ENCODE data around the gene EEF1A2.
"Not testable (repeated sequence)": the region's sequence is repeated elsewhere in the genome, so short reads cannot be mapped to it uniquely, and the experiment has no call there.

The EEF1A2 gene

GRCh38 chr20:63520504-63520933, 21.6 kb upstream of the EEF1A2 start, which contains the start of gene PPDPF:
Gene PPDPF, plus strand, starts transcription at chr20:63520765. Its CDS starts 544 bp downstream, at chr20:63521309.
- peaks cover 2 to 16% (median 9%) of the 10 kb centered on the region in 4 experiments for H3K36me3 ChIP-seq (ENCODE audit: control insufficient read depth in 4 of 4, insufficient read depth in 4 of 4, low read length in 3 of 4)
- under 1% methylated on average over 59 of the region's 64 CpGs for WGBS (ENCODE audit: insufficient coverage)
- POLR2A ChIA-PET = interaction anchor here (0.6 to 2.0 kb wide), 2 partner anchors 12 to 24 kb away, joined by 3 to 7 read pairs; no protein-coding TSS in a partner anchor
- CTCF ChIA-PET = interaction anchor here (1.0 to 4.7 kb wide), 6 partner anchors 10 to 84 kb away, joined by 3 to 31 read pairs (median 8); partner anchors contain the start of gene PTK6
- peaks cover 0 to 11% (median 6%) of the 10 kb centered on the region in 5 experiments for H3K9me3 ChIP-seq (ENCODE audit: control extremely low read depth in 1 of 5, control insufficient read depth in 4 of 5, insufficient read depth in 2 of 5, low read depth in 1 of 5, low read length in 4 of 5)
- peak within 1 kb of the TSS in 1 of 2 experiments; percentile 64 for H3K27ac ChIP-seq (ENCODE audit: insufficient read depth in 1 of 2, low read depth in 1 of 2, low read length in 2 of 2, poor library complexity in 1 of 2, severe bottlenecking in 2 of 2)
- DNase-seq = peak; percentile 74 to 88 (median 88)
- no peaks in the 10 kb centered on the region for H3K27me3 ChIP-seq (replicated peaks in 2 of 5; ENCODE audit: control insufficient read depth in 4 of 5, insufficient read depth in 5 of 5, low read length in 4 of 5)
- peaks cover 0 to 28% (median 21%) of the 10 kb centered on the region in 4 experiments for H3K4me1 ChIP-seq (ENCODE audit: control extremely low read depth in 1 of 4, control insufficient read depth in 4 of 4, insufficient read depth in 4 of 4, low read length in 3 of 4)
- H3K4me3 ChIP-seq (ENCODE audit: control insufficient read depth in 1 of 7, extremely low read depth in 1 of 7, insufficient read depth in 4 of 7, low read depth in 2 of 7, low read length in 6 of 7) = peak within 1 kb of the TSS; percentile 52 to 83 (median 76)

- H3K27me3 ChIP-seq (replicated peaks in 2 of 5; ENCODE audit: control insufficient read depth in 4 of 5, insufficient read depth in 5 of 5, low read length in 4 of 5) = no peaks in the 10 kb centered on the region
These were observed 21.0 kb upstream of the EEF1A2 start for GRCh38 chr20:63519668-63520503.

GRCh38 chr20:63518946-63519667, 20.2 kb upstream of the EEF1A2 start:
- ChIA-PET CTCF (interaction anchor here (4.7 to 4.8 kb wide), 2 partner anchors 18 to 22 kb away, joined by 16 to 31 read pairs; partner anchors contain the start of gene PTK6), POLR2A (interaction anchor here (0.6 kb wide), 1 partner anchor 293 kb away, joined by 4 read pairs; no protein-coding TSS in a partner anchor)
- H3K9me3 ChIP-seq (ENCODE audit: control extremely low read depth in 1 of 5, control insufficient read depth in 4 of 5, insufficient read depth in 2 of 5, low read depth in 1 of 5, low read length in 4 of 5) = peaks cover 0 to 15% (median 8%) of the 10 kb centered on the region in 5 experiments
- H3K4me1 ChIP-seq (ENCODE audit: control extremely low read depth in 1 of 4, control insufficient read depth in 4 of 4, insufficient read depth in 4 of 4, low read length in 3 of 4) = peaks cover 0 to 28% (median 21%) of the 10 kb centered on the region in 4 experiments
- no peak overlapping the region for H3K27ac ChIP-seq (ENCODE audit: insufficient read depth in 1 of 2, low read depth in 1 of 2, low read length in 2 of 2, poor library complexity in 1 of 2, severe bottlenecking in 2 of 2)
- WGBS (ENCODE audit: insufficient coverage) = 83% methylated on average over 32 of the region's 32 CpGs
- H3K36me3 ChIP-seq (ENCODE audit: control insufficient read depth in 4 of 4, insufficient read depth in 4 of 4, low read length in 3 of 4) = peaks cover 2 to 16% (median 9%) of the 10 kb centered on the region in 4 experiments
- H3K4me3 ChIP-seq (ENCODE audit: control insufficient read depth in 1 of 7, extremely low read depth in 1 of 7, insufficient read depth in 4 of 7, low read depth in 2 of 7, low read length in 6 of 7) = peak overlapping the region in 4 of 7 experiments; percentile 53 to 83 (median 76)
- H3K27me3 ChIP-seq (replicated peaks in 2 of 5; ENCODE audit: control insufficient read depth in 4 of 5, insufficient read depth in 5 of 5, low read length in 4 of 5) = no peaks in the 10 kb centered on the region
- no peak for DNase-seq

More at GRCh38 chr20:63519668-63520503, 21.0 kb upstream of the EEF1A2 start:
- DNase-seq = peak; percentile 59 to 77 (median 67)
- ChIA-PET POLR2A (interaction anchor here (2.0 kb wide), 1 partner anchor 23 kb away, joined by 7 read pairs; no protein-coding TSS in a partner anchor), CTCF (interaction anchor here (1.0 to 4.8 kb wide), 6 partner anchors 11 to 78 kb away, joined by 4 to 31 read pairs (median 12); partner anchors contain the start of gene PTK6)
- Histone ChIP-seq H3K4me3 (ENCODE audit: control insufficient read depth in 1 of 7, extremely low read depth in 1 of 7, insufficient read depth in 4 of 7, low read depth in 2 of 7, low read length in 6 of 7) (peak overlapping the region; percentile 35 to 83 (median 76)), H3K9me3 (ENCODE audit: control extremely low read depth in 1 of 5, control insufficient read depth in 4 of 5, insufficient read depth in 2 of 5, low read depth in 1 of 5, low read length in 4 of 5) (peaks cover 0 to 11% (median 6%) of the 10 kb centered on the region in 5 experiments), H3K27ac (ENCODE audit: insufficient read depth in 1 of 2, low read depth in 1 of 2, low read length in 2 of 2, poor library complexity in 1 of 2, severe bottlenecking in 2 of 2) (no peak overlapping the region), H3K36me3 (ENCODE audit: control insufficient read depth in 4 of 4, insufficient read depth in 4 of 4, low read length in 3 of 4) (peaks cover 2 to 16% (median 9%) of the 10 kb centered on the region in 4 experiments), H3K4me1 (ENCODE audit: control extremely low read depth in 1 of 4, control insufficient read depth in 4 of 4, insufficient read depth in 4 of 4, low read length in 3 of 4) (peaks cover 0 to 28% (median 21%) of the 10 kb centered on the region in 4 experiments)
- under 1% methylated on average over 55 of the region's 72 CpGs for WGBS (ENCODE audit: insufficient coverage)

- Histone ChIP-seq H3K4me1 (ENCODE audit: control extremely low read depth in 1 of 4, control insufficient read depth in 4 of 4, insufficient read depth in 4 of 4, low read length in 3 of 4) (peaks cover 0 to 28% (median 21%) of the 10 kb centered on the region in 4 experiments), H3K27ac (ENCODE audit: insufficient read depth in 1 of 2, low read depth in 1 of 2, low read length in 2 of 2, poor library complexity in 1 of 2, severe bottlenecking in 2 of 2) (no peak overlapping the region), H3K9me3 (ENCODE audit: control extremely low read depth in 1 of 5, control insufficient read depth in 4 of 5, insufficient read depth in 2 of 5, low read depth in 1 of 5, low read length in 4 of 5) (peaks cover 0 to 13% (median 7%) of the 10 kb centered on the region in 5 experiments), H3K27me3 (replicated peaks in 2 of 5; ENCODE audit: control insufficient read depth in 4 of 5, insufficient read depth in 5 of 5, low read length in 4 of 5) (no peaks in the 10 kb centered on the region), H3K4me3 (ENCODE audit: control insufficient read depth in 1 of 7, extremely low read depth in 1 of 7, insufficient read depth in 4 of 7, low read depth in 2 of 7, low read length in 6 of 7) (no peak overlapping the region), H3K36me3 (ENCODE audit: control insufficient read depth in 4 of 4, insufficient read depth in 4 of 4, low read length in 3 of 4) (peaks cover 0 to 14% (median 8%) of the 10 kb centered on the region in 4 experiments)
- ChIA-PET POLR2A (no interaction called here), CTCF (interaction anchor here (1.8 to 4.8 kb wide), 2 partner anchors 11 to 22 kb away, joined by 4 to 16 read pairs; no protein-coding TSS in a partner anchor)
- no peak for DNase-seq
- 88% methylated on average over 19 of the region's 20 CpGs for WGBS (ENCODE audit: insufficient coverage)
These were observed 19.5 kb upstream of the EEF1A2 start for GRCh38 chr20:63518351-63518861.

- DNase-seq = no peak
- ChIA-PET CTCF (interaction anchor here (1.8 to 4.8 kb wide), 2 partner anchors 10 to 21 kb away, joined by 4 to 16 read pairs; no protein-coding TSS in a partner anchor), POLR2A (no interaction called here)
- no peak overlapping the region for H3K4me3 ChIP-seq (ENCODE audit: control insufficient read depth in 1 of 7, extremely low read depth in 1 of 7, insufficient read depth in 4 of 7, low read depth in 2 of 7, low read length in 6 of 7)
- peaks cover 0 to 6% (median 0%) of the 10 kb centered on the region in 5 experiments for H3K27me3 ChIP-seq (replicated peaks in 2 of 5; ENCODE audit: control insufficient read depth in 4 of 5, insufficient read depth in 5 of 5, low read length in 4 of 5)
- H3K36me3 ChIP-seq (ENCODE audit: control insufficient read depth in 4 of 4, insufficient read depth in 4 of 4, low read length in 3 of 4) = peaks cover 0 to 8% (median 5%) of the 10 kb centered on the region in 4 experiments
- 94% methylated on average over 28 of the region's 32 CpGs for WGBS (ENCODE audit: insufficient coverage)
- H3K27ac ChIP-seq (ENCODE audit: insufficient read depth in 1 of 2, low read depth in 1 of 2, low read length in 2 of 2, poor library complexity in 1 of 2, severe bottlenecking in 2 of 2) = no peak overlapping the region
- H3K4me1 ChIP-seq (ENCODE audit: control extremely low read depth in 1 of 4, control insufficient read depth in 4 of 4, insufficient read depth in 4 of 4, low read length in 3 of 4) = peaks cover 0 to 28% (median 21%) of the 10 kb centered on the region in 4 experiments
- peaks cover 0 to 8% (median 7%) of the 10 kb centered on the region in 5 experiments for H3K9me3 ChIP-seq (ENCODE audit: control extremely low read depth in 1 of 5, control insufficient read depth in 4 of 5, insufficient read depth in 2 of 5, low read depth in 1 of 5, low read length in 4 of 5)
These were observed 18.8 kb upstream of the EEF1A2 start for GRCh38 chr20:63517376-63518309.

- CTCF ChIA-PET; H3K4me3 ChIP-seq (ENCODE audit: control insufficient read depth in 1 of 7, extremely low read depth in 1 of 7, insufficient read depth in 4 of 7, low read depth in 2 of 7, low read length in 6 of 7): not testable (repeated sequence)
These were observed 15.6 kb upstream of the EEF1A2 start for GRCh38 chr20:63514520-63514919.

More at GRCh38 chr20:63514520-63514919, 15.6 kb upstream of the EEF1A2 start:
- H3K27ac ChIP-seq (ENCODE audit: insufficient read depth in 1 of 2, low read depth in 1 of 2, low read length in 2 of 2, poor library complexity in 1 of 2, severe bottlenecking in 2 of 2); POLR2A ChIA-PET; H3K36me3 ChIP-seq (ENCODE audit: control insufficient read depth in 4 of 4, insufficient read depth in 4 of 4, low read length in 3 of 4); H3K4me1 ChIP-seq (ENCODE audit: control extremely low read depth in 1 of 4, control insufficient read depth in 4 of 4, insufficient read depth in 4 of 4, low read length in 3 of 4); H3K9me3 ChIP-seq (ENCODE audit: control extremely low read depth in 1 of 5, control insufficient read depth in 4 of 5, insufficient read depth in 2 of 5, low read depth in 1 of 5, low read length in 4 of 5): not testable (repeated sequence)
- DNase-seq = peak; percentile 50 to 81 (median 76)
- 4% methylated on average over 3 of the region's 10 CpGs for WGBS (ENCODE audit: insufficient coverage)
- peaks cover 0 to 16% (median 3%) of the 10 kb centered on the region in 5 experiments for H3K27me3 ChIP-seq (replicated peaks in 2 of 5; ENCODE audit: control insufficient read depth in 4 of 5, insufficient read depth in 5 of 5, low read length in 4 of 5)

All from common myeloid progenitor, CD34-positive (primary cell).